Tracheal epithelial cell (primary cell): ENCODE results near the gene IL13RA2. TPM values are rescaled to one million over a fixed set of nuclear protein-coding genes. Genes with fewer than 3 reads are reported as not detected.

ENCODE experiments used
- total RNA-seq: library from RNA; depleted of rRNA; stranded (reverse); fragments of >200 nt; gene quantifications from 2 replicates; pipeline ENCODE4 v1.2.1, GENCODE V29; 2014

IL13RA2 gene
- 2.4 and 7.5 TPM in 2 replicates for total RNA-seq

GRCh38 chrX:115017455-115017854 is at the start of gene IL13RA2:
Gene IL13RA2, minus strand, starts transcription at chrX:115017616. Its CDS starts 347 bp downstream, at chrX:115017269.

Other genes with a start within 250 kb of the IL13RA2 start
- gene RBMXL3, start 171.8 kb upstream of the IL13RA2 start, total RNA-seq = not detected in 2 replicates
- gene LRCH2, start 216.5 kb upstream of the IL13RA2 start, total RNA-seq = 0.24 TPM in 1 of 2 replicates, not detected in the other